ENCODE data around the gene SORCS1. TPM values are rescaled to one million over a fixed set of nuclear protein-coding genes. Genes with fewer than 3 reads are reported as not detected.
"Not testable (repeated sequence)": the region's sequence is repeated elsewhere in the genome, so short reads cannot be mapped to it uniquely, and the experiment has no call there.

Gene SORCS1
- total RNA-seq, 1 donor from 2014 or later: 0.99 TPM

DNA sequence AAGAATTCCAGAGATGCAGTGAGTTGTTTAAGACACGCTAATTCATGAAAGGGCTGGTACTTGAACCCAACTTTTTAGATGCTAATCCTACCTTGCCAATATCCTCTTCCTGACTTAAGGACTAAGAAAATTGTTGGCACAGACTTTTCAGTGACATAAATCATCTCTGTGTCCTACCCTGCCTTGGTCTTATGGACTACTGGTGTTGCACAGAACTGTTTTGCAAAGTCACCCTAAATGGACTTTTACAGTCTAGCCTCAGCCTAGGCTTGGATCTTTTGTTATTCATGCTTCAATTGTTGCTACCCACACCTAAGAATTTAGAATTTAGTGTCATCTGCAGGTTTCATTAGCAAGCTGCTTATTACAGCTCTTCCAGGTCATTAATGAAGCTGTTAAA, 112.7 kb downstream of the SORCS1 start:
- DNase-seq (ENCODE audit: low spot score): no peak

DNA sequence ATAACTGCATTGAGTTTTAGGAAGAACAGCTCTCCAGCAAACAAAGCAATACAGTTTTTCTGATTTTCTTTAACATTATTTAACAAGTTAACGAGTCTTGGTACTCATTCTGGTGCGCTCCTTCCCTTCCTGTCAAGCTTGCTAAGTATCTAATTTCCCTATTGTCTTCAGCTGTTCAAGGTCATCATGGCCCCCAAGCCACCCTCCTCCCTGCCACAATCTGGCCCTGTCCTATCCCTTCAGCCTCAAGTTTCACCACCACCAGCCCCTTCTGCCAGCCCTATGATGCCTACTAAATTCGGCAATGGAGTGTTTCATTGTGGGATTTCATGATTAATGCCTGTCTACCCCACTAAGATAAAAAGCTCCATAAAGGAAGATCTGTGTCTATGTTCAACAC, 121.0 kb downstream of the SORCS1 start:
- no peak for DNase-seq (ENCODE audit: low spot score)

DNA sequence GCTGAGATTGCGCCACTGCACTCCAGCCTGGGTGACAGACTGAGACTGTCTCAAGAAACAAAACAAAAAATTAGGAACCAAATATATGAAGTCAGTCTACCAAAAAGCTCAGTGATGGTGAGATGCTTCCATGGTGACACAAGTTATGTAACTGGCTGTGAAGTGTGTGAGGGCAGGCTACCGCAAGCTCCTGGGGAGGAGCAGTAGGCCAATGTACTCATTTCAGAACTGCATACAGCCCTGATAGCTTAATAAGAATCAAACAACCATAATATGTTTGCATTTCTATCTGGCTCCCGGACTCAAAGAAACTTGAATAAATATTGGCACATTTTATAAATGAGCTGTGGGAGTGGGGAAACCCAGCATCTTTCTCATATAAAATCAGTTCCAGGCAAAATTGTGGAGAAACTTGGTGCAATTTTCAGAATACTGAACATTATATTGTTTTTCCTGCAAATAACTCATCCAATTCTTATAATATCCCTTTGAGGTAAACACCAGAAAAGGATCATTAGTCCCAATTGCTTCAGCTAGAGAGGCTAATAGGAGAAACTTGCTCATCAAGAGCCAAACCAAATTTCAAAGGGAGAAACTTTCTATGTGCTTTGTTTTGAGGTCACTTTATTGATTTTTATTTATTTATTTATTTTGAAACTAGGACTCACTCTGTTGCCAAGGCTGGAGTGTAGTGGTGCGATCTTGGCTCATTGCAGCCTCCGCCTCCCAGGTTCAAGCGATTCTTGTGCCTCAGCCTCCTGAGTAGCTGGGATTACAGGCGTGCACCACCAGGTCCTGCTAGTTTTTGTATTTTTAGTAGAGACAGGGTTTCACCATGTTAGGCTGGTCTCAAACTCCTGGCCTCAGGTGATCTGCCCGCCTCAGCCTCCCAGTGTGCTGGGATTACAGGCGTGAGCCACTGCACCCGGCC, 127.0 kb downstream of the SORCS1 start:
- DNase-seq (ENCODE audit: low spot score): no peak

DNA sequence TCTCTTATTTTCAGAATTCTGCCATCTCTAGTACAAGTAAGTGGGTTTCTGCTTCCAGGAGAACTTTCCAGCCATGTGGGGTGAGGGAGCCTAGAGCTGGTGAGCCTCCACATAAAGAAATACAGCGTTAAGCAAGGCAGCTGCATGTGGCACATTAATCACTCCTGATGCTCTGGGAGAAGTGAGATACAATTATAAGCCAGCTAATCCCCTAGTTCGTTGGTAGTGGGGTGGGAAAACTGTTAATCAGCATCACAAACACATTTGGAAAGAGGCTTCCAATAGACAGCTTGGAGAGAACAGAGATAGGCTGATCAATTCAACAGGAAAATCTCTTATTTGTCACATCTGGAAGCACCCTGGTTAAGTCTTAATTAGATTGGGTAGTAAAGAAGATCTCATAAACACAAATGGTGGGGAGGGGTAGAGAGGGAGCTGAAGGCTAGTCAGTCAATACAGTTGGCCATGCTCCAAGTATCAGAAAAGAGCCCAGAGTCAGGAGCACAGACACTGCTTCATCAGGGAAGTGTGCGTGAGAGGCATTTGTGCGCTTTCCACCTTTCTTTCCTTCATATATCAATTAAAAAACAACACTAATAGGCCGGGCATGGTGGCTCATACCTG, 130.6 kb downstream of the SORCS1 start:
- DNase-seq (ENCODE audit: low spot score): no peak

DNA sequence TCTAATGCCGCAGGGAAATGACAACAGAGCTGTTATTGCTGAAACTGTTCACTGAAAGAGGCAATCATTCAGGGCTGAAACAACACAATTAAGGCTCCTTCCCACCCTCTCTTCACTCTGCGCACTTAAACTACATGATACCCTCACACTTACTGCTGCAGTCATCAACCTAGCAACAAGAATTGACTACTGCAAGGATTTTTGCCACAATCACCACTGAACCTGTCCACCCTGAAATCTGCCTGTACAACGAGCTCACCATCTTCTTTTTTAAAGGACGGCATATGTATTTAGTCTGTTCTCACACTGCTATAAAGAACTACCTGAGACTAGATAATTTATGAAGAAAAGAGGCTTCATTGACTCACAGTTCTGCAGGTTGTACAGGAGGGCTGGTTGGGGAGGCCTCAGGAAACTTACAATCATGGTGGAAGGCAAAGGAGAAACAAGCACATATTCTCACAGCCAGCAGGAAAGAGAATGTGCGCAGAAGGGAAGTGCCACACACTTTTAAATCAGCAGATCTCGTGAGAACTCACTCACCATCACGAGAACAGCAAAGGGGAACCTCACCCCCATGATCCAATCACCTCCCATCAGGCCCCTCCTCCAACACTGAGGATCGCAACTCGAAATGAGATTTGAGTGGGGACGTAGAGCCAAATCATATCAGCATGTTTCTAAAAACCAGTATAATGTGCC, 131.7 kb downstream of the SORCS1 start:
- no peak for DNase-seq (ENCODE audit: low spot score)

DNA sequence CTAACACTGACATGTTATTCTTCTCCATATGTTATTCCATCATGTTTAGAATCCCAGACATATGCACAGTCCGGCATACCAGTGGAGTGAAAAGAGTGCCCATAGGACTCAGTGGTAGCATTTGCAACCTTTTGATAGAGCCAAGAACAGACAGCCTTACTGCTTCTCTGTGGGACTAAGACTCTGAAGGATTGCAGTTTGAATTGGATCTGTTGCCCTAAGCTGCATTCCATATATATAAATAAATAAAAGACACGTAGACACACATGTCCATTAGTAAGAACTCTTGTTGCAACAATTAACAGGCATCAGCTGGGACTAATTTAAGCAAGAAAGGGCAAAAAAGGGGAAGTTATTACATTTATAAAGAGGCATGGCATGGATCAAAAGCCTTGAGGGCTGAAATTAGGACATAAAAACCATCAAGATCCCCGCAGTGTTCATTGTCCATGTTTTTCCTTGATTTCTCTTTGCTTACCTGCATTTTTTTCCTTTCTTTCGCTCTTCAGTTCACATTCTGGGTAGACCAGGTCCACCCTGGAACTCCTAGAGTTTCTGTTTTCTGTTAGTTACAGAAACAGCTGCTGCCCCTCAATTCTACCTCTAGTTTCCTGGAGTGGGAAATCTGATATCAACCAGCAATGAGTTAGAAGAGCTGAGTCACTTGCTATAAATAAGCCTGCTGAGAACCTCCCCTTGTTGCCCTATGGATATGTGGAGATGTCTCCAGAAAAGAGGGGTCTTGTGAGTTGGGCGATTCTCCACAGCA, 132.4 kb downstream of the SORCS1 start:
- DNase-seq (ENCODE audit: low spot score): no peak

DNA sequence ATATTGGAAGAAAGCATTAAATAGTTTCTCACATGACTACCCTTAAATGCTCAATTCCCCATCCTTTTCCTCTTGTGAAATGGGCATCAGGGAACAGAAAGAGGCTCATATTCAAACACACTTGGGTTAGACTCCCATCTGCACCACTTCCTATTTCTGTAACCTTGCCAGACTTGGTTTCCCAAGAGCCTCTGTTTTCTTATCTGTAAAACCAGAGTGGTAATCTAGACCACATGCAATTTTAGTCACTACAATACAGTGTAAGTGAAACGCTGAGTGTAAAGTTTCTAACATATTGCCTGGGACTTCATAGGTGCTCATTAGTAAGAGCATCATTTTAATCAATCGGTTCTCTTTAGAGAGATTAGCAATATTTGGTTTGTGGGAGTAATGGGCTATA, 136.3 kb downstream of the SORCS1 start:
- no peak for DNase-seq (ENCODE audit: low spot score)

DNA sequence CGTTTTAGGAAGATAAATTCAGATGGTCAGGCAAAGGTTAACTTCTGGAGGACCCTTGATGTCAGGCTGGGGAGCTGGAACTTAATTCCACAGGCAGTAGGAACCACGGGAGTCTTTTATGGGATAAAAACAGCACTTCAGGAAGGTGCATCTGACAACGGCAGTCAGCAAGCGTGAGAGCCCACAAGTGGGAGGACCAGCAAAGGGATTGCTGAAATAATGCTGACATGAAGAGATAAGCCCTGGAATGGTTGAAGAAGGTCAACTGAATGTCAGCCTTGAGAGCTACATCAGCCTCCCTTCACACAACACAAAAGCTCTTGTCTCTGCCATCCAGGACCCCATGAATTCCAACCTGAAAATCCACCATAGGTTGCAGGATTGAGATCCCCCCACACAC, 138.8 kb downstream of the SORCS1 start:
- DNase-seq (ENCODE audit: low spot score): no peak

DNA sequence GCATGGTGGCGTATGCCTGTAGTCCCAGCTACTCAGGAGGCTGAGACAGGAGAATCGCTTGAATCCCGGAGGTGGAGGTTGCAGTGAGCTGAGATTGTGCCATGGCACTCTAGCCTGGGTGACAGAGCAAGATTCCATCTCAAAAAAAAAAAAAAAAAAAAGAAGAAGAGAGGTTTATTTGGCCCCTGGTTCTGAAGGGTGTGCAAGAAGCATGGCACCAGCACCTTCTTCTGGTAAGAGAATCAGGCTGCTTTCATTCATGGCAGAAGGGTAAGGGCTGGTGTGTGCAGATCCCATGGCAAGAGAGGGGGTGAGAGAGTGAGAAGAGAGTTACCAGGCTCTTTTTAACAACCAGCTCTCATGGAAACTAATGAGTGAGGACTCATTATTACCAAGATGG, 140.5 kb downstream of the SORCS1 start:
- not testable (repeated sequence) for DNase-seq (ENCODE audit: low spot score)

DNA sequence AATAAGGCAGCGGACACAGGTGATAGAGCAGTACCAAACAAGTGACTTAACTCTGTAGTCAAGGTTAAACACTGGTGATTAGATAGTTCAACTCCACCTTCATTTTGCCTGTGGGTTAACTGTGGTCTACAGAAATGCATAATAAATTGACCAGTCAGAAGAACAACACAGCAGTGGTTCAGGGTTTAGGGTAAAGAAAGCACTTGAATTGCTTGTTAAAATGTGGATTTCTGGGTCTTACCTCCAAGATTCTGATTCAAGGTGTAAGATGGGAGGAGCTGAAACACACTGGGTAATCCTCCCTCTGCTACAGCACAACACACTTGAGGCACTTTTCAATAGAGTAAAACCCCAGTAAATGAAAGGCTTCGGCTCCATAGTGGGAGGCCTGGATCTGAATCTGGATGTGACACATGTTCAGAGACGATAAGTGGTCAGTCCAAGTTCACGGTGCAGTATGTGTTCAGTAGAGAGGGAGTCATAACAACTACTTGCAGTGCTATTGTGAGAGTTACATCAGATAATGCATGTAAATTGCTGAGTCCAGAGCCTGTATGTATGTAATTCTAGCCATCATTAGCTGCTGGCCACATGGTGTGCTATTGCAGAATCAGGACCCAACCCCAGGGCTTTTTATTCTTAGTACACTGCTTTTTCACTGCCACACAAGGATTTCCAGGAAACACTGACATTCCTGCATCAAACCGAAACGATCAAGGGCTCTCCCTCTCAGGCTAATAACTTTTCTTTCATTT, 141.7 kb downstream of the SORCS1 start:
- DNase-seq (ENCODE audit: low spot score): no peak

DNA sequence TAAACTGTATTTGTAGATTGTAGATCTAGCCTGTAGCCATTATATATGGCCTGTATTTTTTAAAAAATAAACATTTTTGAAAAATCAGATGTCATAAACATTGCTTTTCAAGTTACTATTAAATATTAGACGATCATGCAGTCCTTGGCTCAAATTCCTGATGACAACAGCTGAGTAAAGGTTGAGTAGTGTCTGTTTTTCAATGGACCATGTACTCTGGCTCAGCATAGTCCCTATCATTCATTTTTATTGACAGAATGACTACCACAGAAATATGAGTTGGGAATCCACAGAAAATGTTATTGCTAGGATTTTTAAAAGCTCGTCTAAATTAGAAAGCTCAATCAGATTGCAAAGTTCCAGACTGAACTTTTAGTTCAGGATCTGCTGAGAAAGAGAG, 145.4 kb downstream of the SORCS1 start:
- DNase-seq (ENCODE audit: low spot score): no peak

DNA sequence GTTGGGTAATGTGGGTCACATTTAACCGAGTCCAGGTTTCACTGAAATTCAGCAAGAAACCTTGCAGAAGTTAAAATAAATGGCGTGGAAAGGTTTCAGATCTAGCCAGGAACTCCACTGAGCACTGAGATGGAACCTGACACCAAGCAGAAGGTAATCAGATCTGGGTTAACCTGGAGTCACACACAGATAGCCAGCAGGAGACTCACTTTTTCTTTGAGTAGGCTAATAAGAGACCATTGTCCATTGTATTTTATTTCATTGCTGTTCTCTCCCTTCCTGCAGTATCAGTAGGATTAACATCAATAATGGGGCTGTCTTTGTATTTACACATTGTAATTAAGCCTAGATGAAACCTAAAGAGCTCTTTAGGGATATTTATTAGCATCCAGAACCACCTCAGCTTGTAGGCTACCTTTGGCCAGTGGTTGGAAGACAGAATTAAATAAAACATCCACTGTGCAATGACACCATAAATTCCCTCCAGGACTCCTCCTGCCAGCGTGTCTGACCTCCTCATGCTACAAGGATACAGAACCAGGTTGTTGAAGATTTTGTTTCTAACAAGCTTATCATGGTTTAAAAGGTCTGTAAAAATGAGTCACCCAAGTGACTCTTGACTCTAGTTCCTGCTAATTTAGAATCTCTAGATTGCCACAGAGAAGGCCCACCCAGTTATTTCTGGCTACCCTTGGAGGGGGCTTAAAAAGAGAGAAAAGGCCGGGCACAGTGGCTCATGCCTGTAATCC, 151.1 kb downstream of the SORCS1 start:
- DNase-seq (ENCODE audit: low spot score): no peak

DNA sequence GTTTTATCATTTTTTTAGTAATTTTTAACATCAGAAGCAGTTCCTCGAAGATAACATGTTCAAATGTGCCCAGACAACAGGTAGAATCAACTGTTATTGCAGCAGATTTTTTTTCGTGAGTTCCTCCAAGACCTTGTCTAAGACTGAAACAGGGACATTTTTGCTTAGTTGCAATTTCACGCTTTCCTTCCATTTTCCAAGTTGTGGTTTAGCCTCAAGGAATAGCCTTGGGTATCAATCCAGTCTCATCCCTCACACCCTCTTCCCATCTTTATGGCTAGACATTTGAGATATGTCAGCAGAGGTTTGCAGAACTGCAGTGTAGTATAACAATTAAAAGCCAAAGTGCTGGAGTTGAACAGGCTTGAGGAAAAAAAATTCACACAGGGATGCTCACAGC, 152.5 kb downstream of the SORCS1 start:
- no peak for DNase-seq (ENCODE audit: low spot score)

DNA sequence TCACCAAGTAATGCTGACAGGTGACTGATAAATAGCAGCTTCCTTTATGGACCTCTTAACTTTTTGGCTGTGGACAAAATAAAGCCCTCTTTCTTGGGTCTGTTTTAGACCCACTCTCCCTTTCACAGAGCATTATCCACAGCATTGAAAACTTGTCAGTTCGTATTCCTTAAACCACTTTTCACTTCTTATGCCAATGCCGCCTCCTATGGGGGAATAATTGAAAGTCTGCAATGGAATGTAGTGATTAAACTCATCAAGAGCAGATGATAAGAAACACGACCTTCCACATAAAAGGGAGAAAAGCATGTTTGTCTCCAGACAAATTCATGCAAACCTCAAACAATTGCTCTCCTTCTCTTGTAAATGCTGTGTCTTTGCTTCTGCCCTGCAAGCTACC, 153.4 kb downstream of the SORCS1 start:
- DNase-seq (ENCODE audit: low spot score): no peak

DNA sequence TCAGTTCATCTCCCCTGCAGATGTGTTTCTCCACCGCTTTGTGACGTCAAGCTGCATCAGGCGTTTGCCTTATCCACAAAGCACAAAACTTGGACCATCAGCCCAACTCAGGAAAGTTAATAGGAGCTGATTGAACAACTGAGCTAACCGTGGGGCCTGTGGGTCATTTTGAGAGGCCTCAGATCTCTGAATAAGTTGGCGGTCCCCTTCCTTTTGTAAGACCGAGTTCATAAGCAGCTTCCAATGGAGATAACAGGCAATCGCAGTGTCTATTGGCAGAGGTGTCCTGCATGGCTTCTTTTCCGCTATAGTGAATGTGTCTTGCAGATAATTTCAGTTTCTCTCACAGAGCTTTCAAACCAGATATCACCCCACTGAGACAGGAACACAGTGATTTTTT, 154.0 kb downstream of the SORCS1 start:
- no peak for DNase-seq (ENCODE audit: low spot score)

DNA sequence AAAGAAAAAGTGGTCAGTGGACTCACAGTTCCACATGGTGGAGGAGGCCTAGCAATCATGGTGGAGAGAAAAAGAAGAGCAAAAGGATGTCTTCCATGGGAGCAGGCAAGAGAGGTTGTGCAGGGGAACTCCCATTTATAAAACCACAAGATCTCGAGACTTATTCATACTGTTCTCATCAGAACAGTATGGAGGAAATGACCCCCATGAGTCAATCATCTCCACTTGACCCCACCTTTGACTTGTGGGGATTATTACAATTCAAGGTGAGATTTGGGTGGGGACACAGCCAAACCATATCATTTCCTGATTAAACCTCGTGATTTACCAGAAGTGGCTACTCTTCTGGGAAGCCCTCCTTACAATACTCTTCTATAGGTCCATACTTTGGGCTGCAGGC, 160.1 kb downstream of the SORCS1 start:
- no peak for DNase-seq (ENCODE audit: low spot score)

DNA sequence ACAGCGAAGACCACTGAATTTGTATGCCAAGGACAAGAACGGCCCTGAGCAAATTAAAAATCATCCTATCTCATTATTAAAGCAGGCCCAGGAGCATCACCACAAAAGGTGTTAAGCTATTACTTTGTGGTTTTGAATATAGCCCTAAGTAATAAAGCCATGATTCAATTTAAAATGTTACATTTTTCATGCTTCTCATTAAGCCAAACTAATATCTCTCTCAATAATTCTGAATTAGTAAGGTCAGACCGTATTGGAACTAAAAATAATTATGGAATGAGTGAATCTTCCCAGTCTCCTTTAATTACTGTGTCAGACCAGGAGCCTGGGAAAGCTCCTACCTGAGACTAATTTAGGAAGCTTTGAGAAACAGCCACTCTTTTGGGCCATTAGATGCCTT, 162.4 kb downstream of the SORCS1 start:
- DNase-seq (ENCODE audit: low spot score): no peak

DNA sequence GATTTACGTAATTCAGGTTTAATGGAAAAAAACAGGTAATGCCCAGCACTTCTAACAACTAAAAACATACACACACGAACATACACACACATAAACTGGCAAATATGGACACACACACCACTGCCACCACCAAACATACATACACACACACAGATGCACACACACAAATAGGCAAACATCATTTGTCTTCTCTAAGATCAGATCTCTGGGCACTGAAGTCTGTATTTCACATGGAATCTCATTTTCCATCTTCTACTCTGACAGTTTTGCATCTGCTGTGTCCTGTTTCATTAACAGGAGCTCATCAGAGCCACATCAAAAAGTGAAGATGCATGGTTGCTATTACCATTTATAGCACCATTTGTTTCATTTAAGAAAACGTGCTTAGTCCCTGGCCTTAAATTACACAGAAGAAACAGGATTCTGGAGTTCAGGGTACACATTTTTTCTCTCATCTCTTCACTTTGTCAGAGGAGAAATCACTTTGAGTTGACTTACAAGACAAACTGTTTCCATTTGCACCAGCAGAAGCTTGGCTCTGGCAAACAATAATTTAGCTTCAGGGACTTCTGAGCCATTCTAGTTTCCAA, 165.3 kb downstream of the SORCS1 start:
- no peak for DNase-seq (ENCODE audit: low spot score)

DNA sequence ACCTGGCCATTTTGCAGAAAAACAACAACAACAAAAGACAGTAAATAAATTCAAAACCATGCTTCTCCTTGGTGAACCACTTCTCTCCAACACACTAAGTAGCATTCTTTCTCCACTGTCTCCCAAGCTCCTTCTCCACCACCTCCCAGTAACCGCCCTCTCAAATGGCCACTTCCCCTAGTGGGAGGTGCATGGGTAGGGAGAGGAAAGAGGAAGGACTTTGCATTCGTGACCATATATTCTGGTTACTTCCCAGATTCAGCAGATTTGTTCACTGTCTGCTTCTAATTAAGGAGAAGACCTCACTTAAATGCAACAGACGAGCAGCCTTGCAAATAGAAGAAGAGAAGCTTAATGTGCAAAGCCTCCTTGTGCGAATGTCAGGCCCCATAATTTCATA, 166.8 kb downstream of the SORCS1 start:
- no peak for DNase-seq (ENCODE audit: low spot score)

DNA sequence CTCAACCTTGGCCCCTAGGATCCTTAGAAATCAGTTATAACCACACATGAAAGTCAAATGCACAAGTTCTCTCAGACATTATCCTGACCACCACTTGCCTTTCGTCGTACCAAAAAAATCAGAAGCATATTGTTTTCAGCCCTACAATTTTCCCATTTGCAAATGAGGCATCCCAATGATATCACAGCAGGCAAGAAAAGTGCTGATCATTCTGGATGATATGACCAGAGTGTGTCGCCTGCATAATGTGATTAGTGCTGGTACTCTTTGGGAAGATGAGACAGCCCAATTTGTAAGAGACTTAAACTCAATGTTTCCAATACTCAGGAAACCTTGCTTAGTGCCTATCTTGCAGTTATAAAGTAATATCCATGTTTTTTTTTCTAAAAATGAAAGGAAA, 168.0 kb downstream of the SORCS1 start:
- no peak for DNase-seq (ENCODE audit: low spot score)
